OCI-M2 (cell line): ENCODE results near the gene SSTR5.
"Not testable (repeated sequence)": the region's sequence is repeated elsewhere in the genome, so short reads cannot be mapped to it uniquely, and the experiment has no call there.

Source experiments
- DNase-seq: peaks from one replicate; lab custom pipeline; 2025; ENCODE audit not compliant: unreplicated experiment; lab: John Stamatoyannopoulos, UW

The SSTR5 gene

GRCh38 chr16:1090620-1091587, 18.4 kb downstream of the SSTR5 start:
- DNase-seq: no peak

GRCh38 chr16:1091992-1092552, 19.5 kb downstream of the SSTR5 start:
- DNase-seq: no peak

DNA sequence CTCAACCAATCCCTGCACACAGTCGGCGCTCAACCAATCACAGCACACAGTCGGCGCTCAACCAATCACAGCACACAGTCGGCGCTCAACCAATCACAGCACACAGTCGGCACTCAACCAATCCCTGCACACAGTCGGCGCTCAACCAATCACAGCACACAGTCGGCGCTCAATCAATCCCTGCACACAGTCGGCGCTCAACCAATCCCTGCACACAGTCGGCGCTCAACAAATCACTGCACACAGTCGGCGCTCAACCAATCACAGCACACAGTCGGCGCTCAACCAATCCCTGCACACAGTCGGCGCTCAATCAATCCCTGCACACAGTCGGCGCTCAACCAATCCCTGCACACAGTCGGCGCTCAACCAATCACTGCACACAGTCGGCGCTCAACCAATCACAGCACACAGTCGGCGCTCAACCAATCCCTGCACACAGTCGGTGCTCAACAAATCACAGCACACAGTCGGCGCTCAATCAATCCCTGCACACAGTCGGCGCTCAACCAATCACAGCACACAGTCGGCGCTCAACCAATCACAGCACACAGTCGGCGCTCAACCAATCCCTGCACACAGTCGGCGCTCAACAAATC, 20.2 kb downstream of the SSTR5 start:
- not testable (repeated sequence) for DNase-seq

DNA sequence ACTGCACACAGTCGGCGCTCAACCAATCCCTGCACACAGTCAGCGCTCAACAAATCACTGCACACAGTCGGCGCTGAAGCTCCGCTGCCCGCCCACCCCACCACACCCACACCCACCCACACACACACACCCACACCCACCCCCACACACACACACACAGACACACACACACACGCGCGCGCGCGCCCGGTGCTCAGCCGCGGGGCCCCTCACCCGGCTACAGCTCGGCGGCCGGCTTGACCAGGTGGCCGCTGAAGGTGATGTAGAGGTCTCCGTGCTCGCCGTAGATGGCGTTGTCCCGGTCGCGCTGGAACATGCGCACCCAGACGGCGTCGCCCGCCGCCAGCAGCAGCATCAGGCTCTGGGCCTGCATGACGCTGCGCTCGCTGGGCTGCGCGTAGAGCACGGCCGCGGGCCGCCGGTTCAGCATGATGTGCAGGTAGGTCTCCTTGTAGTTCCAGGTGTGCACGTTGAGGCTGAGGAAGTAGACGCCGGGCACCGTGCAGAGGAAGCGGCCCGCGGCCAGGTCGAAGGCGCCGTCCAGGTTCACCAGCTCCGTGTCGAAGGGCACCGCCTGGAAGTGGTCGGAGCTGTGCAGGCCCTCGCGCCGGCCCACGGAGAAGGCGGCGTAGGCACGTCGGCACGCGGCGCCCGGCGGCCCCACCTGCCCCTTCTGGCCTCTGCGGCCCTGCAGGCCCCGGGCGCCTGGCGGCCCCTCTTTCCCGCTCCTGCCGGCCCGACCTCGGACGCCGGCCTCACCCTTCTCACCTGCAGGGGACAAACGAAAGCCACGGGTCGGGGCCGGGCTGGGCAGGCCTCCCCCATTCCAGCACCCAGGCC, 21.0 kb downstream of the SSTR5 start:
- DNase-seq: no peak

DNA sequence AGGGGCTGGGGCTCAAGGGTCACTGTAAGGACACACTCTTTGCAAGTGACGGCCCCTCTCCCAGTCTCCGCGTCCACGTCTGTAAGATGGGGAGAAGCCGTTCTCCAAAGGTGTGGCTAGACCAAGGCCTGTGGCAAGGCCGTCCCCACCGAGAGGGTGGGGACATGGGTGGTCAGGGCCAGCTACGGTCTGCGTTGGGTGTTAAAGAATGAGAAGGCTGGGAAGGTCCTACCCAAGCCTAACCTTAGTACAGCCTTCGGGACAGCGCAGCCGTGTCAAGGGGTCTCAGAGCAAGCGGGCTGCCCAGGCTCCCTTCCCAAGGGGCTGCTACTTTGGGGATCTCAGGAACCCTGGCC, 21.6 kb downstream of the SSTR5 start:
- DNase-seq: no peak

- DNase-seq: no peak
Measured at GRCh38 chr16:1094601-1095449, 22.3 kb downstream of the SSTR5 start.

DNA sequence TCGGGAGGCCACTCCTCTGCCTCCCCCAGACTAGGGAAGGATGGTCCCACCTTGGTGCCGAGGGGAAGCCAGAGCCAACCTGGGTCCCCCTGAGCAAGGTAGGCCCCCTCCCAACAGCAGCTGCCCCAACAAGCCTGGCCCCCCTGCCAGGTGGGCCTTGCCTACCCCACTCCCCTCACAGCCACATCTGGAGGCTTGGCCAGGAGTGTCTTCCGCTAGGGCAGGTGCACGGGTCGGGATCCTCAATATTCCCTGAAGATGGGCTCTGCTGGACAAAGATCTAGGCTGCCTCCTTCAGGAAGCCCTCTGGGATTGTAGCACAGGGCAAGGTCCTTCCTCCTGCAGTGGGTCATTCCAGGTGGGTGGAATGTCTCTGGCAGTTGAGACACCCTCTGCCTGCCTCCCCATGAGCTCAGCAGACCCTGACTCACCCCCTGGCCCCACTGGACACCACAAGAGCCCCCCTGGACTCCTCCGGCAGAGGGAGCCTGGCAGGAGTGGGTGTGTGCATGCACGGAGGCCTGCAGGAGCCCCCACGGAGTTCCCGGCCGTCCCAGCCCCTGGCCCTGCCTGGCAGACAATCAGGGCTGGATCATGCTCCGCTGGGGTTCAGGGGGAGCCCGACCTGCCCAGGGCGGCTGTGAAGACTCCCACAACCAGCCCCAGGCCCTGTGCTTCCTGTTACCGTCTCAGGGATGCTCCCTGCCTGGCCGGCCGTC, 23.1 kb downstream of the SSTR5 start:
- no peak for DNase-seq

DNA sequence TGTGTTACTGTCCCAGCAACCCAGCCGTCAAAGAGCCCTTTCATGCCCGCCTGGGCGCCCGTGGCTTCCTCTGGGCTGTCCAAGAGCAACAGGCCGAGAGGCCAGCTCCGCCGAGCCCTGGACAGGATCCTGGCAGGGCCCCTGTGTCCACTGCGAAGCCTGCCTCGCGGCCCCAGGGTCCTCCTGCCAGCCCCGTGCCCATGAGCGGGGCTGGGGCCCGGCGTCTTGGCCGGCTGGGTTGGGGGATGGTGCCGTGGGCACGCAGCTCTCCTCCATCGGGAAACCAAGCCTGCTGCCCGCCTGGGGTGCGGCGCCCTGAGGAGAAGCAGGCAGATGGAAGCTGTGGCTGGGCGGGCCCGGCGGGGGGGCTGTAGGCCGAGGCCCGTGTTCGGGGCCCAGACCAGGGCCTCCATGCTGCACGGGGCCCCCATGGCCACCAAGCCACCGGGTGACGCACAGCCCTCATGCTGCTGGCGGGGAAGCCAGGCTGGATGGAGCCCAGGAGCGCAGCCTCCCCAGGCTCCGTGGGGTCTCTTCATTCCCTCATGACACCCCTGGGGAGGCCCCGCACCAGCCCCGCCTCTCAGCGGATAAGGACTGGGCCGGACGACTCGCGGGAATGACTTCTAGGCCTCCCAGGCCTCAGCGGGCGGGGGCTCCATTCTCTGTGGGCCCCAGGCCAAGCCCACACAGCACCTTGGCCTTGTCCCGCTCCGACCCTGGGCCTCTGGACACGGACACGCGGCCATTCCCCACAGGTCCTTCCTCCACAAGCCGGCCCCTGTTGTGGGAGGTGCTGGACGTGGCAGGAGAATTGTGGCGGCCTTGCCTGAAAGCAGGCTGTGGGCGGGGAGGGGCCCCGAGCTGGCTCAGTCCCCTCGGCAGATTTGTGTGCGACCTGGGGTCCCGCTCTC, 23.9 kb downstream of the SSTR5 start, which contains the start of gene C1QTNF8:
TSS of gene C1QTNF8 (minus strand) at position 76 of the 914 bp plus-strand sequence. CDS start 1,322 bp downstream, outside the sequence.
- no peak for DNase-seq

DNA sequence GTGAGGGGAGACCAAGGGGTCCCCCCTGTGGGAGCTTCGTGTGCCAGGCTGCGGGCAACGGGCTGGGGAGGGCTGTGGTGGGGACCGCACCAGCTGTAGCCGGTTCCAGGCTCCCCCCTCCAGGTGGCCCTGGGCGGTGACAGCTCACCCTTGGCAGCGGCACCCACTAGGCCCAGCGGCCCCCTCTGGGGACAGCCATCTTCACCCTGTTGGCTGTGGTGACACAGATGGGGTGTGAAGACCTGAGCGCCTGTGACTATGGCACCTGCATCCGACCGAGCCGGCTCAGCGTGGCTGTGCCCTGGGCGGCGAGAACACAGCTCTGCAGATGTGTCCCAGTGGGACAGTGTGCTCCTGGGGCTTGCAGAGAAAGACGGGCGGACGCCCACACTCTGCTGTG, 24.6 kb downstream of the SSTR5 start:
- no peak for DNase-seq

DNA sequence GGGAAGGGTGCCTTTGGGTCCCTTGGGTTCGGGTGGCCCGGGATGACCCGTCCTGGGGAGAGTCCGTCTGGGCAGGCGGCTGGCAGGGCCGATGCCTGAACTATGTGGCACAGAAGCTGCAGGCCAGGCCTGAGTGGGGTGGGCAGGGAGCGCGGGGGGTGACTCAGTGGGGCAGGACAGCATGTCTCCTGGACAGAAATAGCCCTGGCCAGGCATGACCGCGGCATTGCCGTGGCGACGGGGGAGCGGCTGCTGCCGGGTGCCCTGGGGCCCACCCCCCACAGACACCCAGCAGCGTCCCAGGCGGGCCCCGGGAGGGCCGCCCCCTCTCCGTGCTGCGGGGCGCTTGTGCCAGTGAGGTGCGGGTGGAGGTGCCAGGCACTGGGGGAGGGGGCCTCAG, 25.3 kb downstream of the SSTR5 start:
- DNase-seq: no peak

- DNase-seq: no peak
Measured at GRCh38 chr16:1098266-1098991, 25.9 kb downstream of the SSTR5 start.

DNA sequence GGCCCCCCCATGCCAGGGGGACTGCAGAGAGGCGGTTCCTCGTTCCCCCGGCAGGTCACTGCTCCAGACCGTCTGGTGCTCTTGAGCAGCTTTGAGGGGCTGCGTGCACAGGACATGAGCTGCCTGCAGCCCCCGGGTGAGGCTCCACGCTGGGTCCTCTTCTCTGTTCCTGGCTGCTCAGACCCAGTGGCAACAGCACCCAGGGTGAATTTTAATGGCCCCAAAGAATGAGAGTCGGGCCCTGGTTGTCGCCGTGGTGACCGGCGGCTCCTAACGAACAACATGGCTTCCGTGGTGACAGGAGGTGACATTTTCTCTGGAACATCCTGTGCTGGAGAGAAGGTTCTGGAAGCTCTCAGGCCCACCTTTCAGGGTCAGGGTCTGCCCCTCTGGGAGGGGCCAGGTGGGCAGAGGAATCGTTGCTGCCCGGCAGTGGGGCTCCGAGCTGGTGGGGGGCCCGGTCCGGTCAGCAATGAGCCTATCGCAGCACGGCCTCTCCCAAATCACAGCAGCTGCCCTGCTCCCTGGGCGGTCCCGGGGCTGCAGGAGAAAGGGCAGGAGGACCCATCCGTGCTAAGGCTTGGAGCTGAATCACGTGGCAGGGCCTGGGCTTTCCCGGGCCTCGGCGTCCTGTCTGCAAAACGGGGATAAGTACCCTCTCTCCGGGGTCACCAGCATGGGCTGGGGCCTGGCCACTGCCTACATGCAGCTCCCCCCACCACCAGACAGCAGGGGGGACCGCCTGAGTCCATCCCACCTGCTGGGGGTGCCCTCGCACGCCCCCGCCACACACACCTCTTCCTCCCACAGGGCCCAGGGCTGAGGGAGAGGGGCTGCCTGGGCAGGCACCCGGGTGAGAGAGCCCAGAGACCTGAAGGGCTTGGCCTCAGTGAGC, 26.9 kb downstream of the SSTR5 start:
- no peak for DNase-seq

GRCh38 chr16:1100084-1100800, 27.7 kb downstream of the SSTR5 start:
- no peak for DNase-seq

DNA sequence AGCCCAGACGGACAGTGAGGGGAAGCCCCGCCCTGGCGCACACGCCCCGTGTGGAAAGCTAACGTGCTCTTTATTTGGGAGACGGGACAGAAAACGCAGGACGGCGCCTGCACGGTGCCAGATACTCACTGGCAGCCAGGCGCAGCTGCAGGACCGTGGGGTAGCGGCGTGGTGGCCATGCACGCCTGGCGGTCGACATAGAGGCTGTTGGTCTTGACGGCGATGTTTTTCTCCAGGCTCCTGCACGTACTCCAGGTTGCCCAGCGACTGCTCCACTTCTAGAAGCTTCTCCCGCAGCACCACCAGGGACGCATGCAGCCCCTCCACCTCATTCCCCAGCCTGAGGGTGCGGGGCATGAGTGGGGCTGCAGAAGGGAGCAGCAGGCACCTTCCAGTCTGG, 28.6 kb downstream of the SSTR5 start:
- no peak for DNase-seq

- no peak for DNase-seq
Measured at GRCh38 chr16:1101573-1102332, 29.2 kb downstream of the SSTR5 start.

DNA sequence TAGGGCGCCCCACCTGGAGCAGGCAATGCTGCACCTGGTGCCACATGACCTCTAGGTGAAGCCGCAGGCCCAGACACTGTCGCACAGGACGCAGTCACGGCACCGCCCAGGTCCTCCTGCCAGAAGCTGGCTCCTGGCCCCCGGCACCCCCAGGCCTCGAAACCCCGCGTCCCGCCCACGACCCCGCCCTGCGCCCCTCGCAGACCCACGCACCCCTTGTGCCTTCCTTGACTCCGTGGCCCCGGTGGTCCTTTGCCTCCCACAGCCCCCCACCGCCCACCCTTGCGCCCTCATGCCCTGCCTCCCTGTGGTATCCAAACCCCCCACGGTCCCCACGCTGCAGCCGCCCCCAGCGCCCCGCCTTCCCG, 29.8 kb downstream of the SSTR5 start:
- DNase-seq: no peak
